Suprapubic skin (tissue), 4 donors: ENCODE results near the gene GJC1. TPM values are rescaled to one million over a fixed set of nuclear protein-coding genes. Genes with fewer than 3 reads are reported as not detected.

Experiments used
- DNase-seq, 2 donors: peaks; one replicate each; pipeline ENCODE4 v3.0.0-alpha.2; 2019; ENCODE audit warnings: low spot score in 2 of 2
- H3K27ac ChIP-seq: fragments of 200-600 bp; sonication (generic); one replicate; pipeline ENCODE4 v1.5.1; 2019
- H3K27me3 ChIP-seq: fragments of 200-600 bp; sonication (generic); one replicate; pipeline ENCODE4 v1.5.1; 2019
- H3K36me3 ChIP-seq: fragments of 200-600 bp; sonication (generic); one replicate; pipeline ENCODE4 v1.5.1; 2019
- H3K4me1 ChIP-seq: fragments of 200-600 bp; sonication (generic); one replicate; pipeline ENCODE4 v1.5.1; 2019
- H3K4me3 ChIP-seq: fragments of 200-600 bp; sonication (generic); one replicate; pipeline ENCODE4 v1.5.1; 2019; ENCODE audit warnings: mild to moderate bottlenecking
- H3K9me3 ChIP-seq: fragments of 200-600 bp; sonication (generic); one replicate; pipeline ENCODE4 v1.5.1; 2019
- EP300 ChIP-seq: sonication (generic); formaldehyde crosslinking; IDR thresholded peaks from one replicate; pipeline ENCODE4 v1.6.1; 2017; ENCODE audit warnings: antibody characterized with exemption
- POLR2A ChIP-seq, 2 donors: fragments of 450-650 bp; IDR thresholded peaks; one replicate each; pipeline ENCODE4 v1.6.1; 2017; ENCODE audit warnings: antibody characterized with exemption in 2 of 2, mild to moderate bottlenecking in 2 of 2, moderate library complexity in 2 of 2
- POLR2AphosphoS5 ChIP-seq, 3 donors: sonication (generic); formaldehyde crosslinking; IDR thresholded peaks; one replicate each; pipeline ENCODE4 v1.6.1; 2017; ENCODE audit warnings: antibody characterized with exemption in 3 of 3
- WGBS: methylation state at CpG from one replicate; pipeline ENCODE4 v1.1.5; 2018; 5-methylcytosine and 5-hydroxymethylcytosine counted together
- total RNA-seq, 4 donors: library from RNA; depleted of rRNA; stranded (reverse); fragments of >200 nt; gene quantifications; one replicate each; pipeline ENCODE4 v1.1.0, GENCODE V29; 2016
- TF ChIP-seq, protein P1 (sequence below), 2 donors: fragments of 200-600 bp in 1 of 2; fragments of 450-650 bp in 1 of 2; sonication (generic) in 1 of 2; IDR thresholded peaks; one replicate each; pipeline ENCODE4 v1.5.1; 2016 to 2019; ENCODE audit warnings: antibody characterized with exemption in 2 of 2, mild to moderate bottlenecking in 1 of 2, moderate library complexity in 1 of 2

The GJC1 gene
- total RNA-seq, 4 donors from 2014 or later: 1.1 to 7.8 (median 1.9) TPM

DNA sequence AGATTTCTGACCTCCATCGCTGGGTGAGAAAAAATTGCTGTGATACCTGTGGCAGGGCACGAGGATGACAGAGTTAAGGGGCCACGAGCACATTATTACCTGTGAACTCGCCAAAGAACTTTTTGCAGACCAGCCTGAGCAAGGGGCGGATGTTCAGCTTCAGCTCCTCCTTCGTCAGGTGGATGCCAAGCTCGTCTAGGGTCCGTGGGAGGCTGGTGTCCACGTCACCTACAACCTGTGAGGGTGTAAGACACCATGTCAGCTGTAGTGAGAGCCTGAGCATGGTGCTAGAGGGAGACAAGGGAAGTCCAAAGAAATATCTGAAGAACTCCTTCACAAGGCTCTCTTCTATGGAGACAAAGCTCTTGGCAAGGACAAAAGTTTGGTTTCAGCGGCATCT lies 34.7 kb upstream of the GJC1 start:
- H3K36me3 ChIP-seq: peaks cover 92% of the 10 kb centered on the region
- TF ChIP-seq POLR2AphosphoS5 (IDR thresholded peaks at IDR 0.05) (no peak), POLR2A (IDR thresholded peaks at IDR 0.05) (no peak), EP300 (no peak)
- TF ChIP-seq, protein P1, sequence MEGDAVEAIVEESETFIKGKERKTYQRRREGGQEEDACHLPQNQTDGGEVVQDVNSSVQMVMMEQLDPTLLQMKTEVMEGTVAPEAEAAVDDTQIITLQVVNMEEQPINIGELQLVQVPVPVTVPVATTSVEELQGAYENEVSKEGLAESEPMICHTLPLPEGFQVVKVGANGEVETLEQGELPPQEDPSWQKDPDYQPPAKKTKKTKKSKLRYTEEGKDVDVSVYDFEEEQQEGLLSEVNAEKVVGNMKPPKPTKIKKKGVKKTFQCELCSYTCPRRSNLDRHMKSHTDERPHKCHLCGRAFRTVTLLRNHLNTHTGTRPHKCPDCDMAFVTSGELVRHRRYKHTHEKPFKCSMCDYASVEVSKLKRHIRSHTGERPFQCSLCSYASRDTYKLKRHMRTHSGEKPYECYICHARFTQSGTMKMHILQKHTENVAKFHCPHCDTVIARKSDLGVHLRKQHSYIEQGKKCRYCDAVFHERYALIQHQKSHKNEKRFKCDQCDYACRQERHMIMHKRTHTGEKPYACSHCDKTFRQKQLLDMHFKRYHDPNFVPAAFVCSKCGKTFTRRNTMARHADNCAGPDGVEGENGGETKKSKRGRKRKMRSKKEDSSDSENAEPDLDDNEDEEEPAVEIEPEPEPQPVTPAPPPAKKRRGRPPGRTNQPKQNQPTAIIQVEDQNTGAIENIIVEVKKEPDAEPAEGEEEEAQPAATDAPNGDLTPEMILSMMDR (IDR thresholded peaks at IDR 0.05): no peak
- no peaks in the 10 kb centered on the region for H3K27me3 ChIP-seq
- H3K27ac ChIP-seq: no peak overlapping the region
- no peaks in the 10 kb centered on the region for H3K9me3 ChIP-seq
- 70% methylated on average over 10 of the region's 10 CpGs for WGBS
- H3K4me3 ChIP-seq: no peak overlapping the region
- DNase-seq: no peak
- no peaks in the 10 kb centered on the region for H3K4me1 ChIP-seq

GRCh38 chr17:44863061-44863918 lies 33.2 kb upstream of the GJC1 start:
- Histone ChIP-seq H3K36me3 (peaks cover 92% of the 10 kb centered on the region), H3K4me3 (no peak overlapping the region)

DNA sequence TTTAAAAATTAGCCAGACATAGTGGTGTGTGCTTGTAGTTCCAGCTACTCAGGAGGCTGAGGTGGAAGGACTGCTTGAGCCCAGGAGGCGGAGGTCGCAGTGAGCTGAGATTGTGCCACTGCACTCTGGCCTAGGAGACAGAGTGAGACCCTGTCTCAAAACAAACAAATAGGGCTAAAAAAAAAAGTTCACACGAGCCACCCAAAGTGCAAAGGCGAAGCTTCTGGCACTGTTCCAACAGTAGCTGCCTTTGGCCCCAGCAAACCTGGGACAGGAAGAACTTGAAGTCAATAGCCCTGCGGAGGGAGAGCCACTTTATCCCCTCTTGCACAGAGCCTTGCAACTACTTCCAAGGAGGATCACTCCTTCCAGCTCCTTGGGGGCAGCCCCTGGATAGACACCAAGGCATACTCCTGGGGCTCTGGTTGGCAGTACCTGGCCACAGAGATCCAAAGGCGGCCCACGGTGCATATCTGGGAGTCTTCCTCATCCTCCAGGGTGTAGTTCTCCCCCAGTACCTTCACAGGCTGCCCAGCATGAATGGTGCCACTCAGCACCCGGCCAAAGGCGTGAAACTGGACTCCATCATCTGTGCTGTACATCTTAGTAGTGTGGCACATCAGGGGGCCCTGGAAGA lies 32.3 kb upstream of the GJC1 start:
- DNase-seq: no peak
- Histone ChIP-seq H3K9me3 (no peaks in the 10 kb centered on the region), H3K27me3 (no peaks in the 10 kb centered on the region), H3K36me3 (peaks cover 91% of the 10 kb centered on the region), H3K27ac (no peak overlapping the region), H3K4me1 (no peaks in the 10 kb centered on the region), H3K4me3 (no peak overlapping the region)
- TF ChIP-seq POLR2A (IDR thresholded peaks at IDR 0.05) (no peak), EP300 (no peak), POLR2AphosphoS5 (IDR thresholded peaks at IDR 0.05) (no peak)
- TF ChIP-seq, protein P1 (IDR thresholded peaks at IDR 0.05): no peak
- WGBS: 89% methylated on average over 9 of the region's 9 CpGs

More at GRCh38 chr17:44863061-44863918, 33.2 kb upstream of the GJC1 start:
- Histone ChIP-seq H3K9me3 (no peaks in the 10 kb centered on the region), H3K27ac (no peak overlapping the region), H3K4me1 (no peaks in the 10 kb centered on the region), H3K27me3 (no peaks in the 10 kb centered on the region)
- no peak for TF ChIP-seq EP300
- no peak for TF ChIP-seq POLR2AphosphoS5 (IDR thresholded peaks at IDR 0.05)
- 88% methylated on average over 11 of the region's 12 CpGs for WGBS
- DNase-seq: no peak

- no peak for DNase-seq
- no peak overlapping the region for H3K27ac ChIP-seq
- no peak overlapping the region for H3K4me3 ChIP-seq
- H3K27me3 ChIP-seq: no peaks in the 10 kb centered on the region
- H3K4me1 ChIP-seq: no peaks in the 10 kb centered on the region
- TF ChIP-seq POLR2AphosphoS5 (IDR thresholded peaks at IDR 0.05) (no peak), POLR2A (IDR thresholded peaks at IDR 0.05) (no peak), EP300 (no peak)
- TF ChIP-seq, protein P1 (IDR thresholded peaks at IDR 0.05): no peak
- 87% methylated on average over 5 of the region's 5 CpGs for WGBS
- peaks cover 99% of the 10 kb centered on the region for H3K36me3 ChIP-seq
- no peaks in the 10 kb centered on the region for H3K9me3 ChIP-seq
Observed at GRCh38 chr17:44859701-44860100, 29.6 kb upstream of the GJC1 start.

GRCh38 chr17:44854192-44854591 lies 24.1 kb upstream of the GJC1 start:
- no peak for TF ChIP-seq EP300
- TF ChIP-seq, protein P1 (IDR thresholded peaks at IDR 0.05): no peak
- no peak for TF ChIP-seq POLR2A (IDR thresholded peaks at IDR 0.05)
- no peak for TF ChIP-seq POLR2AphosphoS5 (IDR thresholded peaks at IDR 0.05)
- no peaks in the 10 kb centered on the region for H3K9me3 ChIP-seq
- DNase-seq: no peak
- H3K4me1 ChIP-seq: no peaks in the 10 kb centered on the region
- H3K27ac ChIP-seq: no peak overlapping the region
- 96% methylated on average over 5 of the region's 5 CpGs for WGBS
- no peaks in the 10 kb centered on the region for H3K27me3 ChIP-seq
- peaks cover 93% of the 10 kb centered on the region for H3K36me3 ChIP-seq
- no peak overlapping the region for H3K4me3 ChIP-seq
